ENCODE results near the gene MINDY4. TPM values are rescaled to one million over a fixed set of nuclear protein-coding genes. Genes with fewer than 3 reads are reported as not detected.

The MINDY4 gene
- total RNA-seq, 4 donors from 2014 or later = 11.0 to 30.9 (median 18.9) TPM

GRCh38 chr7:30861612-30862011, 90.4 kb downstream of the MINDY4 start:
- DNase-seq (ENCODE audit: low spot score) (no peak), ATAC-seq (ENCODE audit: low FRiP score) (no peak)
- TF ChIP-seq CTCF (IDR thresholded peaks at IDR 0.05) = no peak

- no peak for DNase-seq (ENCODE audit: low spot score)
- no peak for TF ChIP-seq CTCF (IDR thresholded peaks at IDR 0.05)
- ATAC-seq (ENCODE audit: low FRiP score) = no peak
Observed at GRCh38 chr7:30862995-30863705, 91.9 kb downstream of the MINDY4 start.

- DNase-seq (ENCODE audit: low spot score) = no peak
- TF ChIP-seq CTCF (IDR thresholded peaks at IDR 0.05) = no peak
- ATAC-seq (ENCODE audit: low FRiP score) = no peak
Observed at GRCh38 chr7:30863706-30864035, 92.5 kb downstream of the MINDY4 start.

GRCh38 chr7:30864101-30864500, 92.9 kb downstream of the MINDY4 start:
- no peak for ATAC-seq (ENCODE audit: low FRiP score)
- DNase-seq (ENCODE audit: low spot score) = no peak
- no peak for TF ChIP-seq CTCF (IDR thresholded peaks at IDR 0.05)

GRCh38 chr7:30865076-30865475, 93.9 kb downstream of the MINDY4 start:
- no peak for TF ChIP-seq CTCF (IDR thresholded peaks at IDR 0.05)
- no peak for DNase-seq (ENCODE audit: low spot score)
- no peak for ATAC-seq (ENCODE audit: low FRiP score)

- DNase-seq (ENCODE audit: low spot score) (no peak), ATAC-seq (ENCODE audit: low FRiP score) (no peak)
- no peak for TF ChIP-seq CTCF (IDR thresholded peaks at IDR 0.05)
Observed at GRCh38 chr7:30865821-30866220, 94.6 kb downstream of the MINDY4 start.

- DNase-seq (ENCODE audit: low spot score) = no peak
- ATAC-seq (ENCODE audit: low FRiP score) = no peak
- no peak for TF ChIP-seq CTCF (IDR thresholded peaks at IDR 0.05)
Observed at GRCh38 chr7:30866939-30867338, 95.7 kb downstream of the MINDY4 start.
